ENCODE results near the gene CEMIP. TPM values are rescaled to one million over a fixed set of nuclear protein-coding genes. Genes with fewer than 3 reads are reported as not detected.

CEMIP gene
- total RNA-seq, 1 donor from 2014 or later: 3.6 TPM

- H3K27me3 Mint-ChIP-seq (ENCODE audit: low read depth, unreplicated experiment): peaks cover 9% of the 10 kb centered on the region
- H3K36me3 ChIP-seq (ENCODE audit: insufficient read depth, low read length): no peaks in the 10 kb centered on the region
- TF ChIP-seq EZH2 (IDR thresholded peaks at IDR 0.05; ENCODE audit: insufficient read depth, low read length): no peak
- TF ChIP-seq, protein P1, sequence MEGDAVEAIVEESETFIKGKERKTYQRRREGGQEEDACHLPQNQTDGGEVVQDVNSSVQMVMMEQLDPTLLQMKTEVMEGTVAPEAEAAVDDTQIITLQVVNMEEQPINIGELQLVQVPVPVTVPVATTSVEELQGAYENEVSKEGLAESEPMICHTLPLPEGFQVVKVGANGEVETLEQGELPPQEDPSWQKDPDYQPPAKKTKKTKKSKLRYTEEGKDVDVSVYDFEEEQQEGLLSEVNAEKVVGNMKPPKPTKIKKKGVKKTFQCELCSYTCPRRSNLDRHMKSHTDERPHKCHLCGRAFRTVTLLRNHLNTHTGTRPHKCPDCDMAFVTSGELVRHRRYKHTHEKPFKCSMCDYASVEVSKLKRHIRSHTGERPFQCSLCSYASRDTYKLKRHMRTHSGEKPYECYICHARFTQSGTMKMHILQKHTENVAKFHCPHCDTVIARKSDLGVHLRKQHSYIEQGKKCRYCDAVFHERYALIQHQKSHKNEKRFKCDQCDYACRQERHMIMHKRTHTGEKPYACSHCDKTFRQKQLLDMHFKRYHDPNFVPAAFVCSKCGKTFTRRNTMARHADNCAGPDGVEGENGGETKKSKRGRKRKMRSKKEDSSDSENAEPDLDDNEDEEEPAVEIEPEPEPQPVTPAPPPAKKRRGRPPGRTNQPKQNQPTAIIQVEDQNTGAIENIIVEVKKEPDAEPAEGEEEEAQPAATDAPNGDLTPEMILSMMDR (IDR thresholded peaks at IDR 0.05; ENCODE audit: insufficient read depth, low read depth, low read length): no peak
- H3K27me3 ChIP-seq (ENCODE audit: insufficient read depth, low read length): no peaks in the 10 kb centered on the region
- H3K36me3 Mint-ChIP-seq (ENCODE audit: low read depth, unreplicated experiment): no peaks in the 10 kb centered on the region
- H3K9ac ChIP-seq (ENCODE audit: low read length): no peak overlapping the region
- H4K20me1 ChIP-seq (ENCODE audit: insufficient read depth, low read length): peaks cover 26% of the 10 kb centered on the region
- DNase-seq (ENCODE audit: low read depth): no peak
- no peak overlapping the region for H3K27ac Mint-ChIP-seq (ENCODE audit: unreplicated experiment)
- H2AFZ ChIP-seq (ENCODE audit: low read depth, low read length): no peak overlapping the region
- H3K9me3 ChIP-seq (ENCODE audit: insufficient read depth, low read depth, low read length): no peaks in the 10 kb centered on the region
- no peak overlapping the region for H3K4me3 ChIP-seq (ENCODE audit: insufficient read depth, low read depth, low read length)
- no peak overlapping the region for H3K27ac ChIP-seq (ENCODE audit: low read depth, low read length)
- H3K9me3 Mint-ChIP-seq (ENCODE audit: unreplicated experiment): no peaks in the 10 kb centered on the region
- no peaks in the 10 kb centered on the region for H3K4me1 ChIP-seq (ENCODE audit: insufficient read depth, low read length)
- H3K4me1 Mint-ChIP-seq (ENCODE audit: low read depth, unreplicated experiment): peaks cover 5% of the 10 kb centered on the region
- no peak overlapping the region for H3K4me3 Mint-ChIP-seq (ENCODE audit: unreplicated experiment)
- no peak overlapping the region for H3K4me2 ChIP-seq (ENCODE audit: low read length)
- no peak for FAIRE-seq
- no peaks in the 10 kb centered on the region for H3K79me2 ChIP-seq (ENCODE audit: insufficient read depth, low read length)
These were observed 53.5 kb downstream of the CEMIP start for GRCh38 chr15:80832686-80833085.

GRCh38 chr15:80834402-80834801 is 55.2 kb downstream of the CEMIP start:
- peaks cover 14% of the 10 kb centered on the region for H3K4me1 Mint-ChIP-seq (ENCODE audit: low read depth, unreplicated experiment)
- H3K9me3 ChIP-seq (ENCODE audit: insufficient read depth, low read depth, low read length): no peaks in the 10 kb centered on the region
- H3K4me1 ChIP-seq (ENCODE audit: insufficient read depth, low read length): no peaks in the 10 kb centered on the region
- no peak overlapping the region for H3K4me3 ChIP-seq (ENCODE audit: insufficient read depth, low read depth, low read length)
- H3K27me3 Mint-ChIP-seq (ENCODE audit: low read depth, unreplicated experiment): peaks cover 12% of the 10 kb centered on the region
- H3K27ac ChIP-seq (ENCODE audit: low read depth, low read length): no peak overlapping the region
- H3K9ac ChIP-seq (ENCODE audit: low read length): no peak overlapping the region
- no peaks in the 10 kb centered on the region for H3K36me3 Mint-ChIP-seq (ENCODE audit: low read depth, unreplicated experiment)
- H3K4me2 ChIP-seq (ENCODE audit: low read length): no peak overlapping the region
- TF ChIP-seq EZH2 (IDR thresholded peaks at IDR 0.05; ENCODE audit: insufficient read depth, low read length): no peak
- TF ChIP-seq, protein P1 (IDR thresholded peaks at IDR 0.05; ENCODE audit: insufficient read depth, low read depth, low read length): no peak
- H4K20me1 ChIP-seq (ENCODE audit: insufficient read depth, low read length): peaks cover 25% of the 10 kb centered on the region
- no peak overlapping the region for H3K4me3 Mint-ChIP-seq (ENCODE audit: unreplicated experiment)
- no peak overlapping the region for H2AFZ ChIP-seq (ENCODE audit: low read depth, low read length)
- H3K27ac Mint-ChIP-seq (ENCODE audit: unreplicated experiment): no peak overlapping the region
- no peaks in the 10 kb centered on the region for H3K27me3 ChIP-seq (ENCODE audit: insufficient read depth, low read length)
- FAIRE-seq (no peak), DNase-seq (ENCODE audit: low read depth) (no peak)
- no peaks in the 10 kb centered on the region for H3K79me2 ChIP-seq (ENCODE audit: insufficient read depth, low read length)
- no peaks in the 10 kb centered on the region for H3K36me3 ChIP-seq (ENCODE audit: insufficient read depth, low read length)
- no peaks in the 10 kb centered on the region for H3K9me3 Mint-ChIP-seq (ENCODE audit: unreplicated experiment)

DNA sequence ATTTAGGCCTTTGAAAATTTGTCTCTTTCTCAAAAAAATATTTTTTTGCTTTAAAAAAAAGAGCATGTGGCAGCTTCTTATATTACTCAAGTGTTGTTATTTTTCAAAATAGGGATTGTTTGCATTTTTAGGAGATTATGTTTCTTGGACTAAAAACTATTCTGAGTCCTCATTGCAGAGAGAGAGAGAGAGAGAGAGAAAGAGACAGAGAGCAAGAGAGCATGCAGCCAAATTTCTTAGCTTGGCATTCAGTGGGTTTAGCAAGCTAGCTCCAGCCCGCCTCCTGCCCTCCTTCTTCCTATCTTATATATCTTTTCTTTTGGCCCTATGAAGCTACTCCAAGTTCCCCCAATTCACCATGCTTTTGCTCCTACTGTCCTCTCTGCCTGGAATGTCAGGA is 55.7 kb downstream of the CEMIP start:
- H3K36me3 Mint-ChIP-seq (ENCODE audit: low read depth, unreplicated experiment): no peaks in the 10 kb centered on the region
- H3K4me1 Mint-ChIP-seq (ENCODE audit: low read depth, unreplicated experiment): peaks cover 14% of the 10 kb centered on the region
- H4K20me1 ChIP-seq (ENCODE audit: insufficient read depth, low read length): peaks cover 28% of the 10 kb centered on the region

More for the DNA sequence above, 55.7 kb downstream of the CEMIP start:
- Mint-ChIP-seq H3K4me3 (ENCODE audit: unreplicated experiment) (no peak overlapping the region), H3K9me3 (ENCODE audit: unreplicated experiment) (no peaks in the 10 kb centered on the region), H3K27me3 (ENCODE audit: low read depth, unreplicated experiment) (peaks cover 13% of the 10 kb centered on the region), H3K27ac (ENCODE audit: unreplicated experiment) (no peak overlapping the region)
- Histone ChIP-seq H3K9me3 (ENCODE audit: insufficient read depth, low read depth, low read length) (no peaks in the 10 kb centered on the region), H3K4me2 (ENCODE audit: low read length) (no peak overlapping the region), H3K4me1 (ENCODE audit: insufficient read depth, low read length) (no peaks in the 10 kb centered on the region), H3K27ac (ENCODE audit: low read depth, low read length) (no peak overlapping the region), H3K27me3 (ENCODE audit: insufficient read depth, low read length) (no peaks in the 10 kb centered on the region), H2AFZ (ENCODE audit: low read depth, low read length) (no peak overlapping the region), H3K79me2 (ENCODE audit: insufficient read depth, low read length) (no peaks in the 10 kb centered on the region), H3K36me3 (ENCODE audit: insufficient read depth, low read length) (no peaks in the 10 kb centered on the region), H3K4me3 (ENCODE audit: insufficient read depth, low read depth, low read length) (no peak overlapping the region), H3K9ac (ENCODE audit: low read length) (no peak overlapping the region)
- DNase-seq (ENCODE audit: low read depth) (no peak), FAIRE-seq (no peak)
- TF ChIP-seq EZH2 (IDR thresholded peaks at IDR 0.05; ENCODE audit: insufficient read depth, low read length): no peak
- TF ChIP-seq, protein P1 (IDR thresholded peaks at IDR 0.05; ENCODE audit: insufficient read depth, low read depth, low read length): no peak
